SU-DHL-6 (cell line): ENCODE measurements around the gene DCDC1.

ENCODE experiments used
- CTCF ChIP-seq: fragments of 200-600 bp; sonication (generic); IDR thresholded peaks from one replicate; pipeline ENCODE4 v1.5.1; 2017; ENCODE audit warnings: antibody characterized with exemption, mild to moderate bottlenecking, low read length, moderate library complexity; ENCODE audit not compliant: insufficient read depth, poor library complexity, severe bottlenecking
- EZH2phosphoT487 ChIP-seq: fragments of 200-600 bp; sonication (generic), shearing (Covaris generic); conservative IDR thresholded peaks from 2 replicates; pipeline ENCODE4 v1.6.1; 2018; ENCODE audit warnings: mild to moderate bottlenecking, antibody characterized with exemption, low read length, moderate library complexity, mixed read lengths

GRCh38 chr11:30879322-30880005 is 490.1 kb downstream of the DCDC1 start:
- no peak for TF ChIP-seq CTCF
- TF ChIP-seq EZH2phosphoT487 = no peak
